Brain microvascular endothelial cell (primary cell): ENCODE results near the gene LOXHD1.

Experiments used
- DNase-seq: peaks from one replicate; pipeline ENCODE4 v3.0.0-alpha.2; 2020
- H3K27ac ChIP-seq: fragments of 250-450 bp; sonication (Bioruptor Pico); 2 replicates; pipeline ENCODE4 v1.5.1; 2020; ENCODE audit warnings: mild to moderate bottlenecking, moderate library complexity
- H3K27me3 ChIP-seq: fragments of 250-450 bp; sonication (Bioruptor Pico); replicated peaks from 2 replicates; pipeline ENCODE4 v1.5.1; 2020; ENCODE audit warnings: mild to moderate bottlenecking
- H3K36me3 ChIP-seq: fragments of 250-450 bp; sonication (Bioruptor Pico); replicated peaks from 2 replicates; pipeline ENCODE4 v1.5.1; 2020; ENCODE audit warnings: mild to moderate bottlenecking
- H3K4me3 ChIP-seq: 2 replicates; pipeline ENCODE4 v1.5.1; 2011; ENCODE audit warnings: low read depth, mild to moderate bottlenecking, control low read depth, low read length, moderate library complexity
- CTCF ChIP-seq: IDR thresholded peaks from 2 replicates; pipeline ENCODE4 v1.5.1; 2011; ENCODE audit warnings: low read depth, mild to moderate bottlenecking, moderate library complexity, low read length, control low read depth, inconsistent platforms; ENCODE audit errors: missing control alignments
- in situ Hi-C: cut with HindIII; loops from 2 replicates; pipeline ENCODE4 v1.10.0; 2017; ENCODE audit warnings: low sequenced_read_pairs, low pct_ligation_motif_present

LOXHD1 gene

GRCh38 chr18:46668694-46669093 lies 11.7 kb upstream of the LOXHD1 start:
- Histone ChIP-seq H3K27ac (no peak overlapping the region), H3K4me3 (no peak overlapping the region), H3K36me3 (no peaks in the 10 kb centered on the region), H3K27me3 (no peaks in the 10 kb centered on the region)
- in situ Hi-C loops, result loop anchor here (25.0 kb wide), 1 partner anchor 506 kb away; a partner anchor contains a TSS
- TF ChIP-seq CTCF, result no peak
- DNase-seq, result no peak

- Histone ChIP-seq H3K4me3 (no peak overlapping the region), H3K27ac (no peak overlapping the region), H3K27me3 (no peaks in the 10 kb centered on the region), H3K36me3 (no peaks in the 10 kb centered on the region)
- TF ChIP-seq CTCF, result no peak
- DNase-seq, result no peak
- in situ Hi-C loops, result loop anchor here (25.0 kb wide), 1 partner anchor 506 kb away; a partner anchor contains a TSS
These were observed 11.1 kb upstream of the LOXHD1 start for GRCh38 chr18:46668135-46668534.

- in situ Hi-C loops, result loop anchor here (25.0 kb wide), 1 partner anchor 501 kb away; a partner anchor contains a TSS
- Histone ChIP-seq H3K36me3 (no peaks in the 10 kb centered on the region), H3K27ac (no peak overlapping the region), H3K27me3 (no peaks in the 10 kb centered on the region), H3K4me3 (no peak overlapping the region)
- TF ChIP-seq CTCF, result no peak
- DNase-seq, result no peak
These were observed 6.5 kb upstream of the LOXHD1 start for GRCh38 chr18:46663539-46663938.

GRCh38 chr18:46660957-46661749 lies 4.1 kb upstream of the LOXHD1 start:
- Histone ChIP-seq H3K36me3 (no peaks in the 10 kb centered on the region), H3K4me3 (no peak overlapping the region), H3K27me3 (no peaks in the 10 kb centered on the region), H3K27ac (no peak overlapping the region)
- no peak for TF ChIP-seq CTCF
- in situ Hi-C loops, result loop anchor here (25.0 kb wide), 1 partner anchor 499 kb away; a partner anchor contains a TSS
- DNase-seq, result no peak

- TF ChIP-seq CTCF, result no peak
- no peak for DNase-seq
- Histone ChIP-seq H3K27ac (no peak overlapping the region), H3K36me3 (no peaks in the 10 kb centered on the region), H3K4me3 (no peak overlapping the region), H3K27me3 (no peaks in the 10 kb centered on the region)
- in situ Hi-C loops, result loop anchor here (25.0 kb wide), 1 partner anchor 497 kb away; a partner anchor contains a TSS
These were observed 2.5 kb upstream of the LOXHD1 start for GRCh38 chr18:46659484-46659883.
